Epithelial cell of proximal tubule (primary cell): ENCODE results near the gene RBM12. TPM values are rescaled to one million over a fixed set of nuclear protein-coding genes. Genes with fewer than 3 reads are reported as not detected.
A peak's percentile ranks its signal among the peaks of the same experiment; 100 is the strongest.

Experiments
- DNase-seq: peaks from one replicate; pipeline ENCODE4 v3.0.0-alpha.2; 2011; ENCODE audit warnings: low read depth
- H3K4me3 ChIP-seq: 2 replicates; pipeline ENCODE4 v1.5.1; 2011; ENCODE audit warnings: low read depth, mild to moderate bottlenecking, low read length
- CTCF ChIP-seq: conservative IDR thresholded peaks from 2 replicates; pipeline ENCODE4 v1.5.1; 2012; ENCODE audit warnings: low read depth, mild to moderate bottlenecking, low read length
- total RNA-seq: library from RNA; depleted of rRNA; stranded (reverse); fragments of >200 nt; gene quantifications from 2 replicates; pipeline ENCODE4 v1.2.3, GENCODE V29; 2015

The RBM12 gene
- total RNA-seq, 1 donor from 2014 or later: 47.3 TPM

GRCh38 chr20:35601990-35602389, 62.7 kb downstream of the RBM12 start:
- H3K4me3 ChIP-seq: peak overlapping the region; percentile 41
- no peak for TF ChIP-seq CTCF
- DNase-seq: no peak

GRCh38 chr20:35600993-35601973, 63.4 kb downstream of the RBM12 start:
- no peak for DNase-seq
- H3K4me3 ChIP-seq: peak overlapping the region; percentile 41
- peak; percentile 44 for TF ChIP-seq CTCF

- DNase-seq: no peak
- no peak overlapping the region for H3K4me3 ChIP-seq
These were observed 64.3 kb downstream of the RBM12 start for GRCh38 chr20:35600176-35600992.

GRCh38 chr20:35599776-35600120, 65.0 kb downstream of the RBM12 start:
- no peak for DNase-seq
- TF ChIP-seq CTCF: no peak
- no peak overlapping the region for H3K4me3 ChIP-seq

More at GRCh38 chr20:35600176-35600992, 64.3 kb downstream of the RBM12 start:
- no peak for TF ChIP-seq CTCF

Other genes starting within 250 kb of the RBM12 start
- 4.9 and 10.0 TPM in 2 replicates for gene GDF5, start 226.7 kb downstream of the RBM12 start, total RNA-seq
- 31.1 and 91.7 TPM in 2 replicates for gene CEP250, start 209.3 kb downstream of the RBM12 start, total RNA-seq
- gene C20orf173, start 135.2 kb downstream of the RBM12 start, total RNA-seq: not detected in 2 replicates
- 179 and 203 TPM in 2 replicates for gene ERGIC3, start 122.8 kb downstream of the RBM12 start, total RNA-seq
- 3.5 and 15.9 TPM in 2 replicates for gene SPAG4, start 49.1 kb downstream of the RBM12 start, total RNA-seq
- gene CPNE1, start within 50 bp of the RBM12 start, total RNA-seq: 22.5 and 177 TPM in 2 replicates
- 10.3 and 39.9 TPM in 2 replicates for gene NFS1, start 34.5 kb upstream of the RBM12 start, total RNA-seq
- 523 and 938 TPM in 2 replicates for gene ROMO1, start 34.5 kb upstream of the RBM12 start, total RNA-seq
- 117 and 148 TPM in 2 replicates for gene RBM39, start 77.4 kb upstream of the RBM12 start, total RNA-seq
- 19.0 and 28.4 TPM in 2 replicates for gene PHF20, start 107.1 kb upstream of the RBM12 start, total RNA-seq